WERI-Rb-1 (cell line): Measurements from ENCODE around the gene OSBP2.
A peak's percentile ranks its signal among the peaks of the same experiment; 100 is the strongest.

ENCODE experiments used
- DNase-seq: peaks from one replicate; pipeline ENCODE4 v3.0.0-alpha.2; 2020
- H3K27ac ChIP-seq: fragments of 250-450 bp; sonication (Bioruptor Pico); 2 replicates; pipeline ENCODE4 v1.5.1; 2020; ENCODE audit warnings: mild to moderate bottlenecking, moderate library complexity
- H3K27me3 ChIP-seq: fragments of 250-450 bp; sonication (Bioruptor Pico); 2 replicates; pipeline ENCODE4 v1.5.1; 2021; ENCODE audit warnings: mild to moderate bottlenecking, low read depth, moderate library complexity; ENCODE audit not compliant: insufficient read depth, severe bottlenecking
- H3K36me3 ChIP-seq: fragments of 250-450 bp; sonication (Bioruptor Pico); 2 replicates; pipeline ENCODE4 v1.5.1; 2020; ENCODE audit warnings: mild to moderate bottlenecking, moderate library complexity
- H3K4me3 ChIP-seq: 2 replicates; pipeline ENCODE4 v1.5.1; 2011; ENCODE audit warnings: low read depth, mild to moderate bottlenecking, control low read depth, low read length
- H3K9me3 ChIP-seq: fragments of 250-450 bp; sonication (Bioruptor Pico); 2 replicates; pipeline ENCODE4 v1.5.1; 2021; ENCODE audit warnings: mild to moderate bottlenecking, moderate library complexity; ENCODE audit not compliant: severe bottlenecking
- TF ChIP-seq, protein P1 (sequence below): IDR thresholded peaks from 2 replicates; pipeline ENCODE4 v1.5.1; 2011; ENCODE audit warnings: low read depth, mild to moderate bottlenecking, control low read depth, inconsistent platforms, low read length

Gene OSBP2

GRCh38 chr22:30749849-30750248 lies 55.2 kb downstream of the OSBP2 start:
- TF ChIP-seq, protein P1, sequence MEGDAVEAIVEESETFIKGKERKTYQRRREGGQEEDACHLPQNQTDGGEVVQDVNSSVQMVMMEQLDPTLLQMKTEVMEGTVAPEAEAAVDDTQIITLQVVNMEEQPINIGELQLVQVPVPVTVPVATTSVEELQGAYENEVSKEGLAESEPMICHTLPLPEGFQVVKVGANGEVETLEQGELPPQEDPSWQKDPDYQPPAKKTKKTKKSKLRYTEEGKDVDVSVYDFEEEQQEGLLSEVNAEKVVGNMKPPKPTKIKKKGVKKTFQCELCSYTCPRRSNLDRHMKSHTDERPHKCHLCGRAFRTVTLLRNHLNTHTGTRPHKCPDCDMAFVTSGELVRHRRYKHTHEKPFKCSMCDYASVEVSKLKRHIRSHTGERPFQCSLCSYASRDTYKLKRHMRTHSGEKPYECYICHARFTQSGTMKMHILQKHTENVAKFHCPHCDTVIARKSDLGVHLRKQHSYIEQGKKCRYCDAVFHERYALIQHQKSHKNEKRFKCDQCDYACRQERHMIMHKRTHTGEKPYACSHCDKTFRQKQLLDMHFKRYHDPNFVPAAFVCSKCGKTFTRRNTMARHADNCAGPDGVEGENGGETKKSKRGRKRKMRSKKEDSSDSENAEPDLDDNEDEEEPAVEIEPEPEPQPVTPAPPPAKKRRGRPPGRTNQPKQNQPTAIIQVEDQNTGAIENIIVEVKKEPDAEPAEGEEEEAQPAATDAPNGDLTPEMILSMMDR: no peak
- no peaks in the 10 kb centered on the region for H3K27me3 ChIP-seq
- DNase-seq: no peak
- no peak overlapping the region for H3K27ac ChIP-seq
- H3K4me3 ChIP-seq: no peak overlapping the region
- no peaks in the 10 kb centered on the region; the same call in 1 of the 2 replicates for H3K36me3 ChIP-seq
- no peaks in the 10 kb centered on the region for H3K9me3 ChIP-seq

DNA sequence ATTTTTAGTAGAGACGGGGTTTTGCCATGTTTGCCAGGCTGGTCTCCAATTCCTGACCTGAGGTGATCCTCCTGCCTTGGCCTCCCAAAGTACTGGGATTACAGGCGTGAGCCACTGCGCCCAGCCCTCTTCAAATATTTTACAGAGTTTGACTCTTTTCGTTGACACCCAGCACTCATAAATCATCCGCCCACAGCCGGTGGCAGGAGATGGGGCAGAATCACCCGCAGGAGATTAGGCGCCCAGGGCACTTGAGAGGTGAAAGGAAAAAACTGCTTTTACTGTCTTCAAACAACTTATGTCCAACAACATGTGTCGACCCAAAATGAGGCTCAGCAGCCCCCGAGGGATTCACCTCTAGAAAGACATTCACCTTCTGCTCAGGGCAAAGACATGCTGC lies 56.9 kb downstream of the OSBP2 start:
- Histone ChIP-seq H3K9me3 (no peaks in the 10 kb centered on the region), H3K27ac (no peak overlapping the region)
- no peak for DNase-seq

GRCh38 chr22:30752771-30753170 lies 58.1 kb downstream of the OSBP2 start:
- Histone ChIP-seq H3K36me3 (no peaks in the 10 kb centered on the region), H3K4me3 (no peak overlapping the region), H3K9me3 (no peaks in the 10 kb centered on the region), H3K27ac (no peak overlapping the region), H3K27me3 (no peaks in the 10 kb centered on the region)
- TF ChIP-seq, protein P1: no peak
- no peak for DNase-seq

More for the DNA sequence above, 56.9 kb downstream of the OSBP2 start:
- Histone ChIP-seq H3K4me3 (no peak overlapping the region), H3K36me3 (no peaks in the 10 kb centered on the region), H3K27me3 (no peaks in the 10 kb centered on the region)
- TF ChIP-seq, protein P1: no peak

- DNase-seq: no peak
- H3K36me3 ChIP-seq: no peaks in the 10 kb centered on the region
- H3K27ac ChIP-seq: no peak overlapping the region
- H3K27me3 ChIP-seq: no peaks in the 10 kb centered on the region
- TF ChIP-seq, protein P1: no peak
- H3K4me3 ChIP-seq: no peak overlapping the region
- no peaks in the 10 kb centered on the region for H3K9me3 ChIP-seq
Observed at GRCh38 chr22:30753701-30754100, 59.0 kb downstream of the OSBP2 start.

DNA sequence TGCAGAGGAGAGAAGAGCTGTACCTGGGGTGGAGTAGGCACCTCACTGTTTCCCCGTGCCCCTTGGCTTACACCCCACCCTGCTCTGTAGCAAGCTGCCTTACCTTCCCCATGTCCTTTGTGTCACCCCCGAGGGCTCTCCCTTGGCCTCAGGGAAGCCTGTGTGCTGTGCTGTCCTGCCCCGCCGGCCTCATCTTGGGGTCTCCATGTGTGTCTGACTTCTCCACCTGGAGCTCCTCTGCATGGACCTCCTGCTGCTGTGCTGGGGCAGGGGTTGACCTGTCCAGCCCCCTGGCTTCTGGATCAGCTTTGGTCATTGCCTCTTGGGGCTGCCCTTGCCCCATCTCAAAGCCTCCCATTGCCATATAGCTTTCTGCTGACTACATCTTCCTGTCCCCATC lies 59.8 kb downstream of the OSBP2 start:
- Histone ChIP-seq H3K36me3 (no peaks in the 10 kb centered on the region), H3K27ac (no peak overlapping the region), H3K4me3 (no peak overlapping the region), H3K9me3 (no peaks in the 10 kb centered on the region), H3K27me3 (no peaks in the 10 kb centered on the region)
- TF ChIP-seq, protein P1: no peak
- DNase-seq: no peak

GRCh38 chr22:30754971-30755758 lies 60.5 kb downstream of the OSBP2 start:
- H3K4me3 ChIP-seq: no peak overlapping the region
- H3K9me3 ChIP-seq: no peaks in the 10 kb centered on the region
- peak; percentile 75 for DNase-seq
- TF ChIP-seq, protein P1: peak; percentile 82
- no peaks in the 10 kb centered on the region for H3K27me3 ChIP-seq
- no peak overlapping the region for H3K27ac ChIP-seq
- H3K36me3 ChIP-seq: no peaks in the 10 kb centered on the region
